AG08395 (cell line): Measurements from ENCODE around the gene BTBD17.

Experiments
- DNase-seq: peaks from one replicate; pipeline ENCODE4 v3.0.0; 2012; ENCODE audit warnings: mixed read lengths, low spot score

The BTBD17 gene

GRCh38 chr17:74335529-74336062, 26.1 kb downstream of the BTBD17 start:
- DNase-seq = no peak

DNA sequence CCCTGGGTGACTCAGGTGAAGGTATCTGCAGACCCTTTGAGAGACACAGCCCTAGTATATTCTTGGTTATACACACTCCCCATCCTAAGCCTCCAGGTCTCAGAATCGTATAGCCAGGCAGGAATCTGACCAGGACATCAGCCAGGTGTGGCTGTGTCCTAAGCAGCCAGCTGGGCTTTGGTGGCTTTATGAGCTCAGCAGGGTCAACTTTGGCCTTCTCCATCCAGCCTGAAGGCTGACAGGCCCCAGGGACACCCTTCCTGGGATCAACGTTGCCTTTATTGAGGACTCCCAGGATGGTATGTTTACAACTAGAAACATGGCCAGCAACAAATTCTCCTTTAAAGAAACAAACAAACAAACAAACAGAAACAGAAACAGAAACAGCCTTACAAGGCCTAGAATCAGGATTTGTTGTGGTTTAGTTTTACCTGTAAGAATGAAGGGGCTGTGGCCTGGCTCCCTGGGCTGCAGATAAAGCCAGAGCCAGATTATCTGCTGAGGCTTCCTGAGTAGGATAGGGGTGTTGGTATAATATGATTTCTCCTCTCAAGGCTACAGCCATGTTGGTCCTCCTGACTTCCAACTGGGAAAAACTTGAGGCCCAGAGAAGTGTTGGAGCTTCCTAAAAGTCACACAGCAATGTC, 27.2 kb downstream of the BTBD17 start:
- DNase-seq = no peak

DNA sequence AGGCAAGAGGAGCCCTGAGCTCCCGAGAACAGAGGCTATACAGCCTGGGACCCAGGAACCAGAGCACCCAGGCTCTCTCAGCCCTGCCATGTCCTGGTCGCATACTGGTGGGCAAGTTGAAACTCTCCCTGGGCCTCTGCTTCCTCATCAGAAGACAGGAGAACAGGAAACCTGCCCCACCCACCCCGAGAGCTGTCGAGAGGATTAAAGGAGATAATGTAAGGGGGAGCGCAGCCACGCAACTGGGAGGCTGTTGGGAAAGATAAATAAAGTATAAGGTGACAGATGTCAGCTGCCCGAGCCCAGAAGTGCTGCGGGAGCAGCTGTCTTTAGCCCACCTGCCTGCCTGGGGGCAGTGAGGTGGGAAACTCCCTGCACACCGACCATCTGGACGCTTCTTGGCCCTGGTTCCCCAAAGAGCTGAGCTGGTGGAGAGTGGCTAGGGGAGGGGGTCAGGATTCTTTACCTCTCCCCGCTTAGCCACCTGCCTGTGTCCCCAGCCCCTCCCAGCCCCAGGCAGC, 28.8 kb downstream of the BTBD17 start:
- DNase-seq = no peak

DNA sequence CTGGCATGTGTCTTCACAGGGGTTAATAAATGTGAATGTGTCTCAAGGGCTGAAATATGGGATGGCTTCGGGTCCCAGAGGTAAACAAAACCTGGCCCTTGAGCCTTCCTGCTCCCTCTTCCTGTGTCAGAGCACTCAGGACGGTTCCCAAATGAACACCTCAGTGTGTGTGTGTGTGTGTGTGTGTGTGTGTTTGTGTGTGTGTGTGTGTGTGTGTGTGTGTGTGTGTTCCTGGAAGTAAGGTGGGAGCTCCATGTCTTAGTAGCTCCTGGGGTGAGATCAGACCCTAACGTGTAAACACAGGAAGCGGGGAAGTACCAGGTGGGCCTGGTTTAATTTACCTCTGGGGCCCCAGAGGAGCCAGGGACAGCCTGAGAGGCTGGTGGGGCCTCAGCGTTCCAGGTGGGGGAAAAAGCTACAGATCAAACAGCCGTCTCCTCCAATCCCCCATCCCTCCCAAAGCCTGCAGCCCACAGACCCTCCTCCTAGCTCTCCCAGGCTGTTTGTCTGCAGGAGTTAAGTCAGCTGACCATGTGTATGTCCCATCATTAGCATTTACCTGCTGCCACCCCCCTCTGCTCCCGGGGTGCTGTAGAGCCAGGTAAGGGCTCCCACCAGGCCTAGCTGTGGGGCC, 29.5 kb downstream of the BTBD17 start:
- no peak for DNase-seq

GRCh38 chr17:74330446-74330845, 31.2 kb downstream of the BTBD17 start:
- no peak for DNase-seq

DNA sequence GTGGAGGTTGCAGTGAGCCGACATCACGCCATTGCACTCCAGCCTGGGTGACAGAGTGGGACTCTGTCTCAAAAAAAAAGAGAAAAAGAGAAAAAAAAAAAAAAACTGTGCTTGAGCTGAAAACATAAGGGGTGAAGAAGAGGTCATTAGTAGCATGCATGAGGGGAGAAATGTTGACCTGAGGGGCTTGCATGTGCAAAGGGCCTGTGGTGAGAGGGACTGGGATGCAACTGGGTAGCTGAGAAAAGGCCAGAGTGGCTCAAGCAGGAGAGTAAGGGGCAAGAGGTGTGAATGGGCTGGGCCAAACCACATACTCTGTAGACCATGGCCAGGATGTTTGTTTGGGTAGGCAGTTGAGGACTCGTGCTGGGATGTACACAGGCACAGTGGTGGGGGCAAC, 32.3 kb downstream of the BTBD17 start:
- no peak for DNase-seq

GRCh38 chr17:74328487-74328886, 33.2 kb downstream of the BTBD17 start:
- no peak for DNase-seq

DNA sequence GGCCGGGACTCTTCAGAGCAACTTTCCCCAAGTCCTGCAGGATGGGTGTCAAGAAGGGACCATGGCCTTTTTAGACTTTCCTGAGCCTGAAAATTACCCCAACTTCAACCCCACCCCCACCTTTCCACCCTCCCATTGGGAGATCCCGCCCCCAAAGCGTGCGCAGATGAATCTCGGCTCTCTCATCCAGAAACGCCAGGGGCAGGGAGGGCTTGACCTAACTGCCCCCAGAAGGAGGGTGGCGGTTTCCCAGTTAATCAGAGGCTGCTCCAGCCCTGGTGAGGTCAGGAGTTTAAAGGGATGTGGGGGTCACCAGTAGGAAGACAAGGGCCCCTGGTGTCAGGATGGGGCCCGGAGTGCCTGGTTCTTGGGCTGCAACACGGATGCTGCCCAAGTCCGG, 35.2 kb downstream of the BTBD17 start:
- no peak for DNase-seq

DNA sequence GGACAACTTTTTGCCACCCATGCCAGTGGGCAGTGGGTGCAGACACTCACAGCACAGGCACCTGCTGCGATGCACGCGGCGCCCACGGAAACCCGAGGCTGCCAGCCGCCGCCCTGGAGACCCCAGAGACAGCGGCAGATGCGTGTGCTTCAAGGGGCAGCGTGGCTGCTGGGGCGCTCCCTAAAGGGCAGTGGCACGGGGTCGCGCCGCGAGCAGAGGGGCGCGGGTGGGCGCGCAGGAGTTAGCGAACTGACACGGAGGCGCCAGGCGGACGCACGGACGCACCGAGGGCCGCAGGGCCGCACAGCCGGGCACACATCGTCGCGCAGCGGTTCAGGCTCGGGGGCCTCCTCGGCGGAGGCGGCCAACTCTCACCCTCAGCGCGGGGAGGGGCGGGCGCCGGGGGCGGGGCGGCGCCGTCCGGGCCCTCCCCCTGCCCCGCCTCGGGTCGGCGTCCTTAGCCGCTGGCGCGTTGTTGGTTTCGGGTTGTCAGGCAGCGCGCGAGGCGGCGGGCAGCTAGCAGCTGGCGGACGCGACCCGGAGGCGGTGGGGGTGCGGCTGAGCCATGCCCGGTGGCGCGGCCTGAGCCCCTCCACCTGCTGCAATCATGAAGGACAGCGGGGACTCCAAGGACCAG, 35.8 kb downstream of the BTBD17 start, which contains the start of gene KIF19:
Gene KIF19 (plus strand): TSS at position 484 of the 637 bp plus-strand sequence. CDS start 124 bp downstream, at position 608.
- peak; percentile 25 for DNase-seq

- no peak for DNase-seq
Measured at GRCh38 chr17:74325376-74325742, 36.3 kb downstream of the BTBD17 start.

- DNase-seq = no peak
Measured at GRCh38 chr17:74324521-74324920, 37.1 kb downstream of the BTBD17 start.

GRCh38 chr17:74318391-74318790, 43.3 kb downstream of the BTBD17 start:
- no peak for DNase-seq

- no peak for DNase-seq
Measured at GRCh38 chr17:74317071-74317470, 44.6 kb downstream of the BTBD17 start.

DNA sequence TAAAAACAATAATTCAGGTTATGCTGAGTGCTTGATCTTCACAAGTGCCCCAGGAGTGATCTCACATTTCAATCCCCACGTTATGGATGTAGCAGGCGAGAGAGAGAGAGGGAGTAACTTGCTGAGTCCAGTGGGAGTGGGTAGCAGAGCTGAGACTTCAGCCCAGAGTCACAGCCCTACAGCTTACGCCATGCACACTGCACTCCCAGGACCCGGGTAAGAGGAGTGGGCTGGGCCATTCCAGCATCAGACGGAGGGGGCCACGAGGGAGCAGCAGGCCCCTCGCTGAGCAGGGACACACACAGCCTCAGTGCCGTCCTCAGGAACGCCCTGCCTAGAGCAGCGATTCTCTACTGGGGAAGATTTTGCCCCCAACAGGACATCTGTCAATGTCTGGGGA, 45.4 kb downstream of the BTBD17 start:
- DNase-seq = no peak

DNA sequence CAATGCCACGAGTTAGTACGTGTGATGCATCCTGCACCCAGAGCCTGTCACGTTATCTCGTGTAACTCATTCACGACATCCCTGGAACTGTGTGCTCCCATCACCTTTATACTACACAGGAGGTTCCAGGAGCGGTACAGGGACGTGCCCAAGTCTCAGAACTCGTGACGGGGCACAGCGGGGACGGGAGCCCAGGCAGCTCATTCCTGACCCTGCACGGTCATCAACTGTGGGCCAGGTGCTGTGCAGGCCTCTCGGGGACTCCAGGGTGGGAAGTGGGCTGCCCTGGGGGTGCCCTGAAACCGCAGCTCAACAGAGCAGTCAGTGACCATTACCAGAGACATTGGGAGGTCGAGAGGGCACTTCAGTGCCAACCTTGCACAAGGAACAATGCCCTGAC, 46.8 kb downstream of the BTBD17 start:
- no peak for DNase-seq

GRCh38 chr17:74309902-74310301, 51.8 kb downstream of the BTBD17 start:
- no peak for DNase-seq

GRCh38 chr17:74307984-74308773, 53.5 kb downstream of the BTBD17 start:
- DNase-seq = no peak
